HG03066 (cell line): ENCODE data around the gene LDLRAD4.

Experiments used
- ATAC-seq: cut with Tn5 transposase; IDR thresholded peaks from one replicate; pipeline ENCODE4 v1.9.1; 2021; ENCODE audit warnings: low read depth; ENCODE audit not compliant: unreplicated experiment

Gene LDLRAD4

DNA sequence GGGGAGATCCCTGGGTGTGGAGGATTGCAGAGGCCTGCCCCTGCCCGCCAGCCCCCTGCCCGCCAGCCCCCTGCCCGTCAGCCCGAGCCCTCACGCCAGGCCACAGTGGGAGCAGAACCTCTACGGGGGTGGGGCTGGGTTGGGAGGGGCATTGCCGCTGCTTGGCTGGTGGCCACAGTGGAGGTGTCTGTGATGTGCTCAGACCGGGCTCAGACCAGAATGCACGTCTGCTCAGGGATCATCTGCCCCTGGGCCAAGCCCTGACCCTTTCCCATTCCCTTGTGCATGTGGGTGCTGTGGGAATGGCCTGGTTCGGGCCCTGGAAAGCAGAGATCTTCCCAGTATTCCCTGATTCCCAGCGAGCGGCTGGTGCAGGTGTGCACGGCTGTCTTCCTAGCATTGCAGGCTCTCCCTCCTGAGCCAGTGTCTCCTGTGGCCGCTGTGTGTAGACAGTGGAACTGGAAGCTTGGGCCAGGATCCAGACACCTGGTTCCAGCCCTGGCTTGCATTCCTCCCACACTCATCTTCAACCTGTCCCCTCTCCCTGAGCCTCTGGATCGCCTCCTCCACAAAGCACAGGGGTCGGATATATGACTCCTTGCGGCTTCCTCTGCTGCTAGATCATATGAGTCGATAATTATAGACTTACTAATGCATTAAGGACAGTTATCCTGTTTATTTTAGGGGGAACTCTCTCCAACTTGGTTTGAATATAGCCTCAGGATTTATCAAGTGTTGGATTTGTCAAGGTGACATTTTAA is 161.6 kb downstream of the LDLRAD4 start:
- no peak for ATAC-seq

DNA sequence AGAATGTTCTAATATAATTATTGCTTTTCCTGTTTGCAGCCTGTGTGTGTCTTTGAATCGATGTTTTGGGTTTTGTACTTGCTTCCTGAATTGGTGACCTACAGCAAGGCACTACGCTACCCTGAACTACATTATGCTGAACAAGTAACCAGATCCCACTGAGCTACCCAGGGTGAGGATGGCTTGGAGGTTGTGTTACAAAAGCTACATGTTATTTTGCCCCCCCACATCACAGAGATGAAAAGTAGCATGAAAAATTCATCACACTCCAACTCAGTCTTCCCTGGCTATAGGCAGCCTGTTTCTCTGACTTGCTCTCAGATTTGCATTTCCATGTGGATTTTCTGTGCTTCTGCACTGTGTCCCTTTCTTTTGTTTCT is 162.1 kb downstream of the LDLRAD4 start:
- no peak for ATAC-seq

DNA sequence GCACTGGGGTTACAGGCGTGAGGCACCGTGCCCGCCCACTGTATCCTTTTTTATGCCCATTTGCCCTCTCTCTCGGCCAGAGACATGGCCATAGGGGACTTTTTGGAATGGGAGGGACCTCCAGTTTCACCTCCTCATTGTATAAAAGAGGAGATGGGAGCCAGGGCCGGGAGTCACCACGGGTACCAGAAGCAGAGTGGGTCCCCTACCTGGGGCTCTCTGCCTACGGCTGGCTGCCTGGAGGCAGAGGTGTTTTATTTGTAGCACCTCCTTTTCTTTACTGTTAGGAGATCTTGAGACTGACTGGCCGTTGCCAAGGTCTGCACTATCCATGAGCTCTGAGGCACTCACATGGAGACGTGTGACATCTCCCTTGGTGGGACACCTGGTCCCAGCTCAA is 162.8 kb downstream of the LDLRAD4 start:
- ATAC-seq = no peak

DNA sequence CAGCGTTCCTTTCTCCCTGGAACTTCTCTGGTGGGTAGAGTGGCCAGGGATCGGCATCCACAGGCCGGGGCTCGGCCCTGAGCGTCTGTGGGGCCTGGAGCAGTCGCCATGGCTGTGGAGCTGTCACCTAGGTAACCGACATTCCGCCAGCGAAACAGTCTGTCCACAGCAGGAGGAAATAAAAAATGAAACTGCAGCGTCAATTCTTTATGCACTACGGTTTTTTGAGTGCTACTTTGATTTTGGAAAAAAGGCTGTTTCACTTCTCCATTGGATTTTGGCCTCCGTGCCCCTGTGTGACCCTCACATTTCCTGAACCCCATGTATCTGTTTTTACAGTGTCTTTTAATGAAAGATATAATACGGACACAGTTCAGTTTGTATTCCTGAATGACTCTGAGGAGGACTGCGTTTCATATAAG is 163.4 kb downstream of the LDLRAD4 start:
- ATAC-seq = no peak

DNA sequence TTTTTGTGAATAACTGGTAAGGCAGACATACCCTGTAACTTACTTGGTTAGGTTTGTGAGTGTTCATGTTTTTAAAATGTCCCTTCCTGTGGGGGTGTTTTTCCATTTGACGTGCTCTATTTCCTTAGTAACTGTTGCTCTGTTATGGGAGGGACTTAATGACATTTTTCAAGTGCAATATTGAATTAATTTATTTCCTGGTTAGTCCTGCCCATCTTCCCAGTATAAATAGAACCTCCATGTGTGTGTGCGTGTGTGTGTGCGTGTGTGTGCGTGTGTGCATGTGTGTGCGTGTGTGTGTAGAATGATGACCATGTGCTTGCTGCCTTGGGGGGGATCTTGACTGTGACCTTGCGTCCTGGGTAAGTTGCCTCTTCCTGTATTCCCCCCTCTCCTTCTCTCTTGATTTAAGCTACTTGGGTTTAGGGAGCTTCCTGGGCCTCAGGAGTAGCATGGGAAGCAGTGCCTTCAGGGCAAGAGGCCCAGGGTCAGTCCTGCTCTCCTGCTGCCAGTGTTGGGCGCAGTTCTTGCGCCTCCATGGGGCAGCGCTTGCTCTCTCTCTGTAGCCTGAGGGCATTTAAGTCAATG is 163.9 kb downstream of the LDLRAD4 start:
- ATAC-seq = no peak

DNA sequence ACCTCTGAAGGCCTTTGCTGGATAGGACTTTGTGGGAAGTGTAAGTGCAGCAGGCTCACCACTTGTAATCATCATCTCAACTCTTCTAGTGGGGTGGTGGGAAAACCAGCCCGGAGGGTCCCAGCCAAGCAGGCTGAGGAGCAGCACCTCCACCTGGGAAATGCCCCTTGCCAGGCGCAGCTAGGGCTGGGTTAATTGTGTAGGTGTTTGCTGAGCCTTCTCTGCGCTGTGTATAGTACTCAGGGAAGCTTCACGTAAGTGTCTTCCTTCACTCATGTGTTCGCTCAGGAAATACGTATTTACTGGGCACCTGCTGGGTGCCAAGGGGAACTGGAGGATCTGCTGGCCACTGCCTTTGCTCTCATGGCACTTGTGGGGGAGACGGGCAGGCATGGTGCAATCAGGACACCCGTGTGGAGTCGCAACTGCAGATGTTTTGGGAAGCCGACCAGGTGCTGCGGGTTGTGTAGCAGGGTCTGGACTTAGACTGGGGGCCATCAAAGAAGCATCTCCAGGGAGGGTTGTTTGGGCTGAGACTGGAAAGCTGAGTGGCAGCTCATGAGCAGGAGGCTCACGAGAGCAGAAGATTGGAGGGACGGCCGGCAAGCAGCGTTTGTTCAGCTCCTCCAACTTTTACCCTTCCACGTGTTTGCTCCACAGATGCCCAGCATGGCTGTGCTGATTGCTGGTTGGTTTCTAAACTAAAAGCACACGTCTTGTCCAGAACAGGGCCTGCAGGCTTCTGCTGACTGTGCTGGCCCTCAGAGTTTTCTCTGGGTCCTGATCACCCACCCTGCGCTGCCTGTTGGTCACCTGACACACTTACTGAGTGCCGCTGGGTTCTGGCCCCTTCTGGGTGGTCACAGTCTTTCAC is 164.6 kb downstream of the LDLRAD4 start:
- no peak for ATAC-seq

DNA sequence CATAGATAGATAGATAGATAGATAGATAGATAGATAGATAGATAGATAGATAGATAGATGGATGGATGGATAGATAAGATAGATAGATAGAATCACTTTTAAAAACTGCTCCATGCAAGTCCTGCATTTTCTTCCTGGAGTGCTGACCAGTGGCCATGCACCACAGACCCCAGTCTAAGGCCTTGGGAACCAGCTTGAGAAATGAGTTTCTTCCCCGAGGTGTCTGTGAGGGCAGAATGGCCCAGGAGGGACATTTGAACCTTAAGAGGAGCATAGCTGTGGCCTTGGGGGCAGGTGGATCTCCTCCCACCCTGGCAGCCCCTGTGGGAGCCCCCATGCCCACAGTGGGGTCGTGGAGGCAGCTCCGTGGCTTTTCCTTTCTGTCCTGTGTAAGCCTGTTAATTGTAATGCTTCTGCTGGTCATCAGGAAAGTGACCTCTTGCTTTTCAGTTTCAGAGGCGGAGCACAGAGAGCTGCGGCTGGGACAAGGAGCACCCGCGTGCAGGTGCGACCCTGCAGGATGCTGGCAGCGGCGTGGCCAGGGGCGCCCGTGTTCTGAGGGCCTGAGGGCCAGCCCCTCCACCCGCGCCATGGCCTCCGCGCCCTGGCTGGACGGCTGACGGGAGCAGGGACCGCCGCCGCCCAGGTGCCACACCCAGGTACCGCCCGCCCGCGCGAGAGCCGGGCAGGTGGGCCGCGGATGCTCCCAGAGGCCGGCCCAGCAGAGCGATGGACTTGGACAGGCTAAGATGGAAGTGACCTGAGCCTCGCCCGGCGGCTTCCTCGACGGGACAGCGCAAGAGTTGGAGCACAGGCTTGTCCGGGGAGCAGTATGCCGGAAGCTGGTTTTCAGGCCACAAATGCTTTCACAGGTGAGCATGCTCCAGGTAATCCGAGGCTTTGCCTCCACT is 168.6 kb downstream of the LDLRAD4 start:
- ATAC-seq = no peak

DNA sequence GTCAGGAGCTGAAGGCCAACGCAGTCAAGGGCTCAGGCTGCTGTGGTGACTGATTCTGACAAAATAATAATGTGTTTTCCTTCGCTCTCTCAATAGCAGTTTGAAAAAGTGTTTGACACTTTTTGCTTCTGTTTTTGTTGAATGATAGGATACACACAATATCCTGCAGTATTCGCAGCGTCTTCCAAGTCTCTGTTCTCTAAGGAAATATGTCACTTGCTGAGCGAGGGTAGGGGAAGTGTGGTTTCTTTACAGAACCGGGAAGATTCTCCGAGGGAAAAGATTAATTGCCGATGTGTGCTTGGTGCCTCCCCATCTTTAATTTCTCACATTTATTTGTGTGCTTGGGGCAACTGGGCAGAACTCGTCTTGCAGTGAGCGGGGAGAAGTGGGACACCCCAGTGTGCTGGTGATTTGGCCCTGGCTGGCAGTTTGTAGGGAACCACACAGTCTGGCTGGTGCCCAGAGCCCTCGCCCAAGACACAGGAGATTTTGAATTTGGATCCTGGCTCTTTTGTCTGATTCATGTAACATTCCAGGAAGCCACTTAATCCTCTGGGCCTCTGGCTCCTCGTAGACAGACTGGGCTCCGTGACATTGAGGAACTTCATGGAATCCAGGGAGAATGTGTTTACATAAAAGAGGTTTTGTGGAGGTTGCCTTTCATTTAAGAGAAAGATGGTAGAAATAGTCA is 169.4 kb downstream of the LDLRAD4 start:
- ATAC-seq = no peak

DNA sequence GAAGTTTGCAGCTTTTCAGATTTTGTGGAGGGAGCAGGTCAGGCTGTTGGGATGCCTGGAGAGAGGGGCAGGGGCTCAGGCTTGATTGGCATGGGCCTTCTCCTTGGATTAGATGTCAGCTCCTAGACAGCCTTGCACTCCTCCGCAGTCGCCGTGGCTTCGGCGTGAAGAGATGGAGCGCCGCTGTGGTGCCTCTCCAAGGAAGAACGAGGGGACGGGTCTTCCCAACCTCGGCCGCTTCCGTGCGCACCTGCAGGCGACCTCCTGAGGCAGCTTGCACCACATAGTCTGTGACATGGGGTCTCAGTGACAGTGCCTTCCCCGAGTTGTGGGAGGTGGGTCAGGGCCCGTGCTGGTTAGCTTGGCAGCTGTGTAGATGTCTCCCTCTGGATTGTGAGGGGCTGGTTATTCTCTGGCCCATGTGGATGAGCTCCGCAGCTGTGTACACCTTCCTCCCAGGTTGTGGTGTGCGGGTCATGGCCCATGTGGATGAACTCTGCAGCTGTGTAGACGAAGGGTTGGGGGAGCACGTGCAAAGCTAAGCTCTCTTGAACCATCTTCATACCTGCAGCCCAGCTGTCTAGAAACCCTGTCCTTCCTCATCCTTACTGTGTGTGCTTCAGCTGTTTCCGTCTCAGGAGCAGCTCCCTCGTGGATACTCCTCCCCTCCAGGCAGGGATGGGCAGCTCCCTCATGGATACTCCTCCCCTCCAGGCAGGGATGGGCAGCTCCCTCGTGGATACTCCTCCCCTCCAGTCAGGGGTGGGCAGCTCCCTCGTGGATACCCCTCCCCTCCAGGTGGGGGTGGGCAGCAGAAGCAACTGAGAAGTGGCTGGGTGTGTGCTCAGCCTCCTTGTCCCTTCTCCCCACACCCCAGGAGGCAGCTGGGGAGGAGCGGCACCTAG is 170.3 kb downstream of the LDLRAD4 start:
- ATAC-seq = no peak

DNA sequence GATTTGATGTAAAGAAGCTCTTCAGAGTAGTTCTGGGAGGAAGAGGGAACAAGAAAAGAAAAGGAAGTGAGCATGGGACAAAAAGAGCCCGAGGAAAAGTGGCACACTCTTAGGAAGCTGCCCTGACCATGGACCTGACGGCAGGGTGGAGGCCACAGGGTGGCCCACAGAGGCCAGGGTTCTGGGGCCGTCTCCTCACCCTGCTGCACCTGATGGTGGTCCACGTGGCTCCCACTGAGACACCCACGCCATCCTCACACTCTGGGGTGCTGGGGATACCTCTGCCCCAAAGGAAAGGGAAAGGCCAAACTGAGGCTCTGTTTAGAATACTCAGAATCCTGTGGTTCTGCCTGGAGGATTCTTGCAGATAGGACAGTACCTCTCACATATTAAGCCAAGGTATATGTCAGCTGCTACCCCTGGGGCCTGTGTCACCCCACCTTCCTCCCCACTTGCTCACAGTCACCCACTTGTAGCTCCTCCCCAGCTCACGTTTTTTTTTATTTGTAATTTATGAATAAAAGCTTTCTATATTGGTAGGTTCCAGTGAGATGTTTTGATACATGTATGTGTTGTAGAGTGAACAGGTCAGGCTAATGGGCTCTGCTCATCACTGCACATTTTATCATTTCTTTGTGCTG is 171.1 kb downstream of the LDLRAD4 start:
- ATAC-seq = no peak

DNA sequence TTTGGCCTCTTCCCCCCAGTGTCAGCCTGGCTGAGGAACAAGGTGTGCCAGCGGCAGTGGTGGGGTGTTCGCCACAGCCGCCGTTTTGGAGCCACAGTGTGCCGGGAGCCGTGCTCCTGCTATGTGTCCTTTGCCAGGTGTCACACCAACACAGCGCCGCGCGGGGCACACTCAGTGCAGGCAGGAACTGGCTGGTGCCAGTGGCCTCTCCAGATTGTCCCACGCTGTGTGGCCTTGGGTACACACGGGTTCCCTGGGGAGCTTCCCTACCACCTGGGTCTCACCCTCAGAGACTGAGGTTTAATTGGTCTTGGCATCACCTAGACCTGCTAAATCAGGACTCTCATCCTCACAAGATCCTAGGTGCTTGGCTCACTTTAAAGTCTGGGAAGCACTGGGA is 171.6 kb downstream of the LDLRAD4 start:
- ATAC-seq = no peak

DNA sequence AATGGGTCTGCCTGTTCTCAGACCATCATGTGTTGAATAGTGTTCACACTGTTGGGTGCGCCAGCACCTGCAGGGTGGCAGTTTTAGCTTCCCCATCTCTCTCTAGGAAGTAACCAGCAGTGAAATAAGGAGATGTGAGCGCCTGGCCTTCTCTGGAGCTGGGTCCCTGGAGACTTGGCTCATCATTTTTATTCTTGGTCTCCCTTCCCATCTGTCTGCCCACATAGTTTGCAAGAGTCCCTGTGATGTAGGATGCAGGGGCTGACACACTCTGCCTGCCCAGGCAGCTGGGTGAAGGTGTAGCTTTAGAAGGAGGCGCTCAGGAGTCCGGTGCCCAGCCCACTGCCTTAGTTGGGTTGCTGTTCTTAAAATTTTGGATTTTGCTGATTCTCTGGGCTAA is 172.2 kb downstream of the LDLRAD4 start:
- ATAC-seq = no peak

DNA sequence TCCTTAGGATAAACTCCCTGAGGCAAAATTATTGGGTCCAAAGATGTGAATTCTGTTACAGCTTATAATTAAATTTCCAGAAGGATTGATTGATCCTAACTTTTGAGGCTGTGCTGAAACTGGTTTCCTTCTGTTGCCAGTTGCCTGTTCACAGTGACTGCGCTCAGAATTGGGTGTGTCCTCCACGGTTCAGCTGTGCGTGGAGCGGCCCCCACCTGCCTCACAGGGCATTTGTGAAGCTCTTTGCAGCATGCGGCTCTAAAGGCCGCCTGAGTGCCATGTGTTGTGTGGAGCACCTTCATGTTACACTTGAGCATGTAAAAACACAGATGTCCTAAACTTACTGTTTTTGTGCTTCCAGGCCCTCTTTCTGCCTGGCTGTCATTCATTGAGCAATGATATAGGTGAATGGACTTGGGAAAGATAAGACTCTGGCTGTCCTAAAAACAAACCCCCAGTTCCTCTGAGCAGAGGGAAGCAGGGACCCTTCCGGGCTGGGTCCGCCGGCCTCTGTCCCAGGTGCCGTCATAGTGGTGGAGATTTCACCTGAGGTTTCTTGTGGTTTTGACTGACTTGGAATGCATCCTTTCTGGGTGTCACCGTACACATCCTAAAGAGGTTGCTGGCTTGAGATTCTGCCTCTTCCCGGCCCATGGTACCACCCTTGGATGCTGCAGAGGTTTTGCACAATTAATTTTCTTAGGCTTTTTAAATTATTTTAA is 173.6 kb downstream of the LDLRAD4 start:
- ATAC-seq = no peak

DNA sequence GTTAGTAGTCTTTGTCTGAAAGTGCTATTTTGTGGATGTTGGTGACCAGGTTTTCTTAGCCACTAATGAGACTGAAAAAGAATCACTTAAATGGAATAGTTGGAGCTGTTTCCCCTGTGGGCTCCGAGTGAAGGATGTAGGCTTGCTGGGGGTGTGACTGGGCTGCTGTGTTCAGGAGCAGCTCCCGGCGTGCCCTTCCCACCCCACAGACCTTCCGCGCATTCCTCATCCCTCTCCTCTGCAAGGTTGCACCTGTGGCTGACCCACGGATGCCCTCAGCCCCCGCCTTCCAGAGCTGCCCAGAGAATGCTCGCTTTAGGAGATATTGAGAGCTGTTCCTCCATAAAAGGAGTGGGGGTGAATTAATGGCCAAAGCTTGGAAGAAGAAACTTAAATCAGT is 174.3 kb downstream of the LDLRAD4 start:
- no peak for ATAC-seq

DNA sequence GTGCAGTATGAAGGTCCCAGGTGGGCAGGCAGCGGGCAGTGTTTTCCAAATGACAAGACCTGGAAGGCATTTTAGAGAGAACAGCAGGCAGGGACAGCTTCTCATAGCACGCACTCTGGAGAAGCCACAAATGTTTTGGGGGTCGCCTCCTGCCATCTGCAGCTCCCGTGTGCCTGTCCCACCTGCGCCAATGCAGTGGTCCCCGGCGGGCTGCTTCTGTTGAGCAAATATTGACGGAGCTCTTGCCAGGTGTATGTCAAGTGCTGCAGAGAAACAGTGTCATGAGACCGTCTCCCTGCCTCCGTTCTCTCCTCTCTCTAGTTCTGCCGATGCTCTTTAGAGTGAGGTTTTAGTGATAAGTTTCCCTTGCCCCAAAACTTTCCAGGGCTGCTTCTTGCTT is 174.8 kb downstream of the LDLRAD4 start:
- ATAC-seq = no peak

DNA sequence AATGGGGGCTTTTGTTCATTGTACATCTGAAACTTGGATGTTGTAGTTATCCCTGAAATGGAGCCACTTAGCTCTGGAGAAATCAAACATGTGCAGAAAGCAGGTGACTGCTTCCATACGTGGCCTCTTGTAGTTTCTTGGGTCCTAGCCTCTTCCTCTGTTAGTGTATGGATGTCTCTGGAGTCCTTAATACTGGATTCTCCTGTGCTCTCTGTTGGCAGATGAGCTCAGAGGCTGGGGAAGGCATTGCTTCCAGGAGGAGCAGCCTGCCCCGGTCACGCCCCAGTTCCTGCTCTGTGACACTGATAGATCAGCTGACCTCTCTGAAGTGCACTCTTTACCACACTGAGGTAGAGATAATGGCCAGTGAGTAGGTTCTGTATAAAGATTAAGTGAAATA is 176.2 kb downstream of the LDLRAD4 start:
- ATAC-seq = no peak

DNA sequence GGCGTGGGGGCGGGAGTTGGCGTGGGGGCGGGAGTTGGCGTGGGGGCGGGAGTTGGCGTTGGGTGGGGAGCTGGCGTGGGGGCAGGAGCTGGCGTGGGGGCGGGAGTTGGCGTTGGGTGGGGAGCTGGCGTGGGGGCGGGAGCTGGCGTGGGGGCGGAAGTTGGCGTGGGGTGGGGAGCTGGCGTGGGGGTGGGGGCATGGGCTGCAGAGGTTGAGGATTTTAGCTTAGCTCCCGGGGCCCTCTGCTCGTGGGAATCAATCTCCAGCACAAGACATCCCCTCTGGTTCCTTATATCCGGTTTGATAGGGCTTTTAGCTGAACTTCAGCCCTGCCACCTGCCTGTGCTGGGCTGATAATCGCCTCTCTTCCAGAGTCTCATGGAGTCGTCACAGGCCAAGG is 177.0 kb downstream of the LDLRAD4 start:
- ATAC-seq = no peak
